HG02970 (cell line): ENCODE data around the gene INHBE.

ENCODE experiments used
- ATAC-seq: cut with Tn5 transposase; IDR thresholded peaks from one replicate; pipeline ENCODE4 v1.9.1; 2021; ENCODE audit warnings: mild to moderate bottlenecking, moderate library complexity, moderate number of reproducible peaks; ENCODE audit not compliant: unreplicated experiment, low FRiP score

INHBE gene

DNA sequence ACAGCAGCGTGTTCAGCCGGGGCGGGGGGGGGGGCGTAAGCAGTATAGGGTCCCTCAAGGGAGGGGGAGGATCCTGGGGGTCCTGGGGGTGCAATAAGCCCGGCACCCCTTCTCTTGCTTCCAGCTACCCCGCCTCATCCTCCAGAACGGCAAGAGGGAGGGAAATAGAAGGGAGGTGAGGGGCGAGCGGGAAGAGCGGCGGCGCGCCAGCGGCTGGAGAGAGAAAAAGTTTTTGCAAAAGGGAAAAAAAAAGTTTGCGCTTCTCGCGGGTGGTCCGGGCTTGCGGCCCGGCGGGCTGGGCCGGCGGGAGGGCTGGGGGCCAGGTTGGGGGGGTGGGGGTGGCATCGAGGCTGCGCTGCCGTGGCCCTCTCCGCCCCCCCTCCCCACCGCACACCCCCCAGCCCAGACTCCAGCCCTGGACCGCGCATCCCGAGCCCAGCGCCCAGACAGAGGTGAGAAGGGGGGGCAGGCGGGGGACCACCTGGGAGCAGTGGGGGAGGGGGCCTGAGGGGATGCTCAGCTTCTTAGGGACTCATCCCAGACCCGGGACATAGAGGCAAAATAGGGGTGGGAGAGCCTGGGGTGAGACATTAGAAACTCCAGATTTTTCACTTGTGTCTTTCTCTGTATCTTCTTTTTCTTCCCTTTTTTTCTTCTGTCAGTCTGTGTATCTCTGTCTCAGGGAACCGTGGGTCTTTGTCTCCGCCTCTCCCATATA is 4.8 kb downstream of the INHBE start, which contains the start of gene GLI1:
TSS of gene GLI1 (plus strand) at position 36 of the 718 bp plus-strand sequence. CDS start 3,907 bp downstream, outside the sequence.
- no peak for ATAC-seq

DNA sequence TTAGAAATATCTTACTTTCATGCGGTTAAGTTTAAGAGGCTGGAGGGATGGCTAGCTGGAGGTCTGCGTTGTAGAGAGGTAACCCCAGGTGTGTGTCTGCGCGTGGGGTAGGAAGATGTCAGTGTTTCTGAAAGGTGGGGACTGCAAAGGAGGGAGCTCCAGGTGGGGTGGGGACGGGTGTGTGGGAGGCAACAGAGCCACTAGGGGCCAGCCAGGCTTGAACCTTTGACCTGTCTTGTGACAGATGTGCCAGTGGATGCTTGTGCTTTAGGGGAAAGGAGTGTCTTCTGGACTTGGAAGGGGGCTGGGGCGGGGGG is 5.3 kb downstream of the INHBE start:
- ATAC-seq = no peak

DNA sequence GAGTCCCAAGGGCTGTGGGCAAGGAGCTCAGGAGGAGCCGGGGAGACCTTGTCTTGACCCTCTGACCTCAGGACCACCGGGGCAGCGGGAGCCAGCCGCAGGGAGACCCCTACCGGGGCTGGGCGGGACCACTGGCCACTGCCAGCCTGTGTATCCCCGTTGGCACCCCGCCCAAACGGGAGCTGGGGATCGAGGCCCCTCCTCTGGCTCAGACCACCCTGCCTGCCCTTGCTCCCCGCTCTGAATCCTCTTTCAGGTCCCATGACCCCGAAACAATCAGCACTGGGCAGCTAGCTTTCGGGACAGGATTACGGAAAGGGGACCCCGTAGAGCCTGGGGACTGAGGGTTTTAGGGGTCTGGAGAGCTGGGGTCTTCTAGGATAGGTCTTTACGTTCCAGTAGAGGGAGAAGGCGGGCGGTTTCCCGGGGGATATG is 5.8 kb downstream of the INHBE start:
- no peak for ATAC-seq

DNA sequence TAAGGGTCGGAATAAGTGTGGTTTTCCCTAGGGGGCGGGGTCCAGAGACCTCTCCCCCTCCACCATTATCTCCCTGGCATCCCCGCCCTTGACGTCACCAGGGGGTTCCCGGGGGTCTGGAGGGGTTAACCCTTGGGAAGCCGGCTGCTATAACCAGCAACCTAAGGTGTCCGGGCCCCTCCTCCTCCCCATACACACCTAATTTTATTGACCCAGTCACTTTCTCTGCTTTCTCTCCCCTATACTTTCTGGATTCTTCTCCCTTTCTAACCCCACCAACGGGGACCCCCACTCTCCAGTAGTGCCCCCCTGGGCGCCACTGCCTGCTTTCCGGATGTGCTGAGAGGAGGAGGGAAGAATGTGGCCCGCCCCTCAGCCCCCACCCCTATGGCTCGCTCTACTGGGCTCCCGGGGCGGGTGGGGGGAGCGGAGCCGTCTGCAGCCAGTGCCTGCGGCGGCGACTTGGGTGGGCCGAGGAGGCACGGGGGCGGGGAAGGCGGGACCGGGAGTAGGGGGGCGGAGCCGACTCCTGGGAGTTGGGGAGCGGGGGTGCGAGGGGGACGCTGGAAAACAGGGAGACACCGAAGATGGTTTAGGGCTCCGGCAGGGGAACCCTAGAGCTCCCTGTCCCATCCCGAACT is 6.3 kb downstream of the INHBE start:
- ATAC-seq = no peak

DNA sequence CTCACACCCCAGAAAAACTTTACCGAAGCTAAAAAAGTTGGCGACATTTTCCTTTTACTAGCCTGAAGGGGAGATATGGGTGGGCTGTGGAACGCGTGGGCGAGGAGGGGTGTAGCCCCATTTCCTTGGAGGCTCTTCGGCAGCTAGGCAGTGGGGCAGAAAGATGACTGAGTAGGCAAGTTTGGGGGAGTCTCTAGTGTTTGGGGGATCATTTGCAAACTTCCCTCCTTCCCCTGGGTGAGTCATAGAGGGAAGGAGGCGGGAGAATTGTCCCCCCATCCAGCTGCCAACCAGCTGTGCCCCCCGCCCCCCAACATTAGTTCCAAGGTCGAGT is 6.8 kb downstream of the INHBE start:
- ATAC-seq = no peak

DNA sequence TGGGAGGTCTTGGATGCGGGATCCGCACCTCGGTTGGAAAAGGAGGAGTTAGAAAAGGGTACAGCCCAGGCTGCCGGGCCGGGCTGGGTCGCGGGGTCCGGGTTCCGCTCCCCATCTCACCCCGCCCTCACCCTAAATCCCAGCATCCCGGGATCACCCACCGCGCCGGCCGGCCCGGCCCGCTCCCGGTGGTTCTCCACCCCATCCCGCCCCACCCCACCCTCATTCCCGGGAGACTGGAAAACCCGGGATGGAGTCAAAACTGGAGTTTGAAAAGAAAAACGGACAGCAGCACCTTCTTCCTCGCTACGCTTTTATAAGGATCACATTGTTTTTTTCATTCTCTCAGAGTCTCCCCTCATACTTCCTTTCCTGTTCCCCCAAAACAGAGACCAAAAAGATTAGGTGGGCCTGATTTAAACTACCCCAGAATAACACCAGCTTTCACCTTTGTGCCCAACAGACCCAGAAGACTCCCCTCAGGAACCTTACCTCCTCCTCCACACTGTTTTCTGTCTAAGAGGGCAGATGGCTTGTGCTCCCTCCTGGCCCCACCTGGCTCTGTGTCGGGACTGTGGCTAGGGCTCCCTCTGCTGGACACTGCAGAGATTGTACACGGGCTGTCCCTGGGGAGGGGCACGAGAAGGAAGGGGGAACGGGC is 7.3 kb downstream of the INHBE start:
- ATAC-seq = peak; percentile 68

DNA sequence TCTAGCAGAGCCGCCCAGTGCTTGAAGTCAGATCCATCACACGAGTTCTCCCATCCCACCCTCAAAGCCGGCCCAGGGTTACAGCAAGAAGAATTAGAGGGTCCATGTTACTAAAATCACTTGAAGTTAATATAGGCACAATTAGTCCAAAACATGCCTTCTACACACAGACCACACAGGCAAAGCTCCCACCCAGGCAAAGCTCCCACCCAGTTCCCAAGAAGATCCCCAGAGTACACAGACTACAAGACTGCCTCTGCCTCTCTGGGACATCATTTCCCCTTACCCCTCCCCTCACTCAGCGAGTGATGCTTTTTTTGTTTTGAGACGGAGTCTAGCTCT is 7.8 kb downstream of the INHBE start:
- ATAC-seq = no peak

DNA sequence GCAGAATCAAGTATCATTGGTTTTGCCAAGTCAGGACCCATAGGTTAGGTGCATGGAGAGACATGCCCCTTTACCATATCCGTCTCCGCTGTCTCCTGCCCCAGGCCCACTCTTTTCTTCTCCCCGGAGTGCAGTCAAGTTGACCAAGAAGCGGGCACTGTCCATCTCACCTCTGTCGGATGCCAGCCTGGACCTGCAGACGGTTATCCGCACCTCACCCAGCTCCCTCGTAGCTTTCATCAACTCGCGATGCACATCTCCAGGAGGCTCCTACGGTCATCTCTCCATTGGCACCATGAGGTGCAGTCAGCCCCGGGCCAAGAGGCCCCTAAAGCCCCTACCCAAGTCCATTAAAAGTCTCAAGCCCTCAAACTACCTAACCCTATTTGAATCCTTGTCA is 9.5 kb downstream of the INHBE start:
- ATAC-seq = no peak

DNA sequence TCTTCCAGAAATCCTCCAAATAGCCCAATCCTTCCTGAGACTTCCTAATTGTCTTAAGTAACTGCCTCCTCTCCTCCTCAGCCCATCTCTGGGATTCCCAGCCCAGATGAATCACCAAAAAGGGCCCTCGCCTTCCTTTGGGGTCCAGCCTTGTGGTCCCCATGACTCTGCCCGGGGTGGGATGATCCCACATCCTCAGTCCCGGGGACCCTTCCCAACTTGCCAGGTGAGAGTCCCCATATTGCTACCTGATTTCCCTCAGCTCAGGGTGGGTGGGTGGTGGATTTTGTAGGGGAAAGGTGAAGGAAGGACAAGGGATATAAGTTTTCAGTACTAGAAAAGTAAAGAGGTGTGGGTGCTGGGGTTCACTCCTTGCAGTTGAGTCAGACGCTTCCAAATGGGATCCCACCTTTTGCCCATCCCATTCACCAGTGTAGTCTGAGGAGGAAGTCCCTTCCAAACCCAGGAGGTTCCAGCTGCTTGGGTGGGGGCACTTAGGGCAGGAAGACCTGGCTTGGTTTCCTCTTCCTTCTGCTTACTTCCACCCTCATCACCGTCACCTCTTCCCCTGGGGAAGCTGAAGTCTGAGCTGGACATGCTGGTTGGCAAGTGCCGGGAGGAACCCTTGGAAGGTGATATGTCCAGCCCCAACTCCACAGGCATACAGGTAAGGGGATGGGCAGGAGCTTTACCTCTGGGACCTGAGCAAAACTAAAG is 10.1 kb downstream of the INHBE start:
- ATAC-seq = no peak

DNA sequence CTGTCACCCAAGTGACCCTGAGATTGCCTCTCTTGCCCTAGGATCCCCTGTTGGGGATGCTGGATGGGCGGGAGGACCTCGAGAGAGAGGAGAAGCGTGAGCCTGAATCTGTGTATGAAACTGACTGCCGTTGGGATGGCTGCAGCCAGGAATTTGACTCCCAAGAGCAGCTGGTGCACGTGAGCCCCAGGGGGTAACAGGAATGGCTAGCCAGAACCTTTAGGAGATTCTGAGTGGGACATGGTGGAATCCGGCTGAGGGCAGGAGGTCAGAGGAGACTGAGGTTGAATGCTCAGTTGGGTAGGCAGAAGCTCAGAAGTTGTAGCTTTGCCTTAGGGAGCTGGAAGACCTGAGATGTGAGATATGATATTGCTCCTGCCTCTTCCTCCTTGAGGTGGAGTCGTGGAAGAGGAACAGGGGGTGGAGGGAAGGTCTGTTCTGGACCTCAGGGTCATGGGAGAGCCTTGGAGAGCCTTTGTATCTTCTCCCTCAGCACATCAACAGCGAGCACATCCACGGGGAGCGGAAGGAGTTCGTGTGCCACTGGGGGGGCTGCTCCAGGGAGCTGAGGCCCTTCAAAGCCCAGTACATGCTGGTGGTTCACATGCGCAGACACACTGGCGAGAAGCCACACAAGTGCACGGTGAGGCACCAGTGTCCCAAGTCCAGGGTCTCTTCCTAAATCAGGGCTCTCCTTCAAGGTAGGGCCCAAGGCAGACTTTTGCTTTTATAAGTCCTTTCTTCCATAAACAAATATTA is 10.8 kb downstream of the INHBE start:
- ATAC-seq = no peak

DNA sequence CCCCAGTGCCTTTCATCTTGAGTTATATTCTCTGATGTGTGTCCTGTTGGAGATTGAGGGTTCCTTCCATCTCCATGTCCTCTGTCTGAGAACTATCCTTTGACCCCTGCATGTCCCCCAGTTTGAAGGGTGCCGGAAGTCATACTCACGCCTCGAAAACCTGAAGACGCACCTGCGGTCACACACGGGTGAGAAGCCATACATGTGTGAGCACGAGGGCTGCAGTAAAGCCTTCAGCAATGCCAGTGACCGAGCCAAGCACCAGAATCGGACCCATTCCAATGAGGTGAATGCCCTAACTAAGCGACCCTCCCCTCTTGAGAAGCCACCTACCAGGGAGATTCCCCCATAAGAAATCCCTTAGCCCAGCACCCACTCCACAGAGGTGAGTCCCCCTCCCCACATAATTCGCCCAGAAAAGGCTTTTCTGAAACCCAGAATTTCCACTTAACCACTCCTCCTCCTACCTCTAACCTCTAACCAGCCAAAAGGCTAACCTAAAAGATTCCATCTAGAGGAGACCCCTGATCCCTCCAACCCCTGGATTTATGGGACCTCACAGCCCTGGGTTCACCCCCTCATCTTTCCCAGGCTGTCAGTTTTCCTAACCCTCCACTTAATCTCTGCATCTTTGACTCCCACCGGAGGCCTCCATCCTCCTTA is 12.2 kb downstream of the INHBE start:
- no peak for ATAC-seq

DNA sequence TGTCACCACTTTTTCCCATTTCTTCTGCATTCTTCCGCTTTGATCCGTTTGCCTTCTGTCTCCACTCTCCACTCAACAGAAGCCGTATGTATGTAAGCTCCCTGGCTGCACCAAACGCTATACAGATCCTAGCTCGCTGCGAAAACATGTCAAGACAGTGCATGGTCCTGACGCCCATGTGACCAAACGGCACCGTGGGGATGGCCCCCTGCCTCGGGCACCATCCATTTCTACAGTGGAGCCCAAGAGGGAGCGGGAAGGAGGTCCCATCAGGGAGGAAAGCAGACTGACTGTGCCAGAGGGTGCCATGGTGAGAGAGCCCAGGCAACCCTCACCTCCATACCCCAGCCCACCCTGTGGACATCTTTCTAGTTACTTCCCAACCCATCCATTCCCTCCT is 12.8 kb downstream of the INHBE start:
- ATAC-seq = no peak

DNA sequence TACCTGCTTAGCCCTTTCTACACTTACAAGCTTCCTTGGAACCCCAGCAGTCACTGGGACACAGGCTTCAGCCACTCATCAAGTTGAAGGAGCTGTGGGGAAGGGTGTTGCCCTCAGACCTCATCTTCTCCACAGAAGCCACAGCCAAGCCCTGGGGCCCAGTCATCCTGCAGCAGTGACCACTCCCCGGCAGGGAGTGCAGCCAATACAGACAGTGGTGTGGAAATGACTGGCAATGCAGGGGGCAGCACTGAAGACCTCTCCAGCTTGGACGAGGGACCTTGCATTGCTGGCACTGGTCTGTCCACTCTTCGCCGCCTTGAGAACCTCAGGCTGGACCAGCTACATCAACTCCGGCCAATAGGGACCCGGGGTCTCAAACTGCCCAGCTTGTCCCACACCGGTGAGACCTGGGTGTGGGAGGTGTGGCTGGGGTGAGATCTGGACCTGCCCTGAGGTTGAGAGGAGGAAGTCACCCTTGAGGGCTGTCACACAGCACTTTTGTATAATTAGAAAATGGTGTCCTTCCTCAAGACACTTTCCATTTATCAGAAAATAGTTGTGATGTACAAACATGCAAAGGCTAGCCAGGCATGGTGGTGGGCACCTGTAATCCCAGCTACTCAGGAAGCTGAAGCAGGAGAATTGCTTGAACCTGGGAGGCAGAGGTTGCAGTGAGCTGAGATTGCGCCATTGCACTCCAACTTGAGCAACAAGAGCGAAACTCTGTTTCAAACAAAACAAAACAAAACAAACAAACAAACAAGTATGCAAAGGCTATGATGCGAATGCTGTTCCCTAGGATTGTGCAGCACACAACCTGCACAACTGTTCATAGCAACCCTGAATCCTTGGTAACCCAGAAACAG is 14.4 kb downstream of the INHBE start:
- no peak for ATAC-seq

DNA sequence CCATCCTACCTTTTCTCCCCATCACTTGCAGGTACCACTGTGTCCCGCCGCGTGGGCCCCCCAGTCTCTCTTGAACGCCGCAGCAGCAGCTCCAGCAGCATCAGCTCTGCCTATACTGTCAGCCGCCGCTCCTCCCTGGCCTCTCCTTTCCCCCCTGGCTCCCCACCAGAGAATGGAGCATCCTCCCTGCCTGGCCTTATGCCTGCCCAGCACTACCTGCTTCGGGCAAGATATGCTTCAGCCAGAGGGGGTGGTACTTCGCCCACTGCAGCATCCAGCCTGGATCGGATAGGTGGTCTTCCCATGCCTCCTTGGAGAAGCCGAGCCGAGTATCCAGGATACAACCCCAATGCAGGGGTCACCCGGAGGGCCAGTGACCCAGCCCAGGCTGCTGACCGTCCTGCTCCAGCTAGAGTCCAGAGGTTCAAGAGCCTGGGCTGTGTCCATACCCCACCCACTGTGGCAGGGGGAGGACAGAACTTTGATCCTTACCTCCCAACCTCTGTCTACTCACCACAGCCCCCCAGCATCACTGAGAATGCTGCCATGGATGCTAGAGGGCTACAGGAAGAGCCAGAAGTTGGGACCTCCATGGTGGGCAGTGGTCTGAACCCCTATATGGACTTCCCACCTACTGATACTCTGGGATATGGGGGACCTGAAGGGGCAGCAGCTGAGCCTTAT is 15.3 kb downstream of the INHBE start:
- ATAC-seq = no peak

DNA sequence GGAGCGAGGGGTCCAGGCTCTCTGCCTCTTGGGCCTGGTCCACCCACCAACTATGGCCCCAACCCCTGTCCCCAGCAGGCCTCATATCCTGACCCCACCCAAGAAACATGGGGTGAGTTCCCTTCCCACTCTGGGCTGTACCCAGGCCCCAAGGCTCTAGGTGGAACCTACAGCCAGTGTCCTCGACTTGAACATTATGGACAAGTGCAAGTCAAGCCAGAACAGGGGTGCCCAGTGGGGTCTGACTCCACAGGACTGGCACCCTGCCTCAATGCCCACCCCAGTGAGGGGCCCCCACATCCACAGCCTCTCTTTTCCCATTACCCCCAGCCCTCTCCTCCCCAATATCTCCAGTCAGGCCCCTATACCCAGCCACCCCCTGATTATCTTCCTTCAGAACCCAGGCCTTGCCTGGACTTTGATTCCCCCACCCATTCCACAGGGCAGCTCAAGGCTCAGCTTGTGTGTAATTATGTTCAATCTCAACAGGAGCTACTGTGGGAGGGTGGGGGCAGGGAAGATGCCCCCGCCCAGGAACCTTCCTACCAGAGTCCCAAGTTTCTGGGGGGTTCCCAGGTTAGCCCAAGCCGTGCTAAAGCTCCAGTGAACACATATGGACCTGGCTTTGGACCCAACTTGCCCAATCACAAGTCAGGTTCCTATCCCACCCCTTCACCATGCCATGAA is 16.0 kb downstream of the INHBE start:
- ATAC-seq = no peak

DNA sequence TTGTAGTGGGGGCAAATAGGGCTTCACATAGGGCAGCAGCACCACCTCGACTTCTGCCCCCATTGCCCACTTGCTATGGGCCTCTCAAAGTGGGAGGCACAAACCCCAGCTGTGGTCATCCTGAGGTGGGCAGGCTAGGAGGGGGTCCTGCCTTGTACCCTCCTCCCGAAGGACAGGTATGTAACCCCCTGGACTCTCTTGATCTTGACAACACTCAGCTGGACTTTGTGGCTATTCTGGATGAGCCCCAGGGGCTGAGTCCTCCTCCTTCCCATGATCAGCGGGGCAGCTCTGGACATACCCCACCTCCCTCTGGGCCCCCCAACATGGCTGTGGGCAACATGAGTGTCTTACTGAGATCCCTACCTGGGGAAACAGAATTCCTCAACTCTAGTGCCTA is 16.6 kb downstream of the INHBE start:
- no peak for ATAC-seq

DNA sequence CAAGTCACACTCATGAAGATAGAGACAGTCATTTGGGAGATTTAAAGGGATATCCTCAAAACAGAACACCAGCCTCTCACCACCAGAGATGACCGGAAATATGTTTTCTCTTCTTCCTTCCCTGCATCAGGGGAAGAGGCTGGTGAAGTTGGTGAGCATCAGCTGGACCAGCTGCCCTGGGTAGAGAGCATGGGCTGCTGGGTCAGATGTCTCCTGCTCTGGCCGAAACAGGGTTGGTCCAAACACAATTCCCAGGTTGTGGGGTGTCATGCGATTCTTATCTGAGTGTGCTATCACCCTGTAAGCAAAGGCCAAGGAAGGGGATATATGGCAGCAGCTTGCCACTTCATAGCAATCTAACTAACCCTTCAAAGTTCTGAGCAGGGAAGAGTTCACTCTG is 17.3 kb downstream of the INHBE start:
- ATAC-seq = no peak

DNA sequence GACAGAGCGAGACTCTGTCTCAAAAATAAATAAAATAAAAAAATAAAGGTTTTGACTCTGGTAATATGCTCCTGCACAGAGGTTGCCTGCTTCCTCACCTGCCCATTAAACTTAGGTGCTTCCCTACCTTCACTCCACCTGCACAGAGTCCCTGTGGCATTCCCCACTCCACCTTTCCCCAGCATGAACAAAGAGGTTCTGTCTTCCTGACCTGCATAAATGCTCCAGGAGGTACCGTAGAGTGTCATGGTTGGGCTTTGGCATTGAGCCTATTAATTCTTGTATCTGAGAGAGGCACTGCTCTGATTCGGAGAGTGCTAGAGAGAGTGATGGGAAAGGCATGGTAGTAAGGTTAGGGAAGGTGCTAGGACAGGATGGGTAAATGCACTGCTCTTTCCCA is 18.3 kb downstream of the INHBE start:
- no peak for ATAC-seq
